GM18909 (cell line): Measurements from ENCODE around the gene CDH16.

Experiments
- ATAC-seq: cut with Tn5 transposase; IDR thresholded peaks from one replicate; pipeline ENCODE4 v1.9.1; 2021; ENCODE audit warnings: mild to moderate bottlenecking; ENCODE audit not compliant: unreplicated experiment, poor library complexity

The CDH16 gene

GRCh38 chr16:66913081-66913480 lies 5.6 kb downstream of the CDH16 start:
- ATAC-seq: no peak

- no peak for ATAC-seq
Measured at GRCh38 chr16:66911801-66912200, 6.9 kb downstream of the CDH16 start.

- no peak for ATAC-seq
Measured at GRCh38 chr16:66911112-66911511, 7.6 kb downstream of the CDH16 start.

GRCh38 chr16:66910175-66910940 lies 8.3 kb downstream of the CDH16 start:
- no peak for ATAC-seq

- no peak for ATAC-seq
Measured at GRCh38 chr16:66908762-66909559, 9.7 kb downstream of the CDH16 start.

- ATAC-seq: no peak
Measured at GRCh38 chr16:66908116-66908515, 10.6 kb downstream of the CDH16 start.

GRCh38 chr16:66906916-66907836 lies 11.5 kb downstream of the CDH16 start:
- ATAC-seq: no peak

GRCh38 chr16:66905633-66906539 lies 12.8 kb downstream of the CDH16 start:
- ATAC-seq: no peak

- ATAC-seq: no peak
Measured at GRCh38 chr16:66904846-66905632, 13.6 kb downstream of the CDH16 start.

- no peak for ATAC-seq
Measured at GRCh38 chr16:66904428-66904845, 14.2 kb downstream of the CDH16 start.

GRCh38 chr16:66903544-66904427 lies 14.9 kb downstream of the CDH16 start:
- ATAC-seq: no peak

GRCh38 chr16:66902648-66903543 lies 15.8 kb downstream of the CDH16 start:
- no peak for ATAC-seq

- ATAC-seq: no peak
Measured at GRCh38 chr16:66901626-66902025, 17.1 kb downstream of the CDH16 start.

- no peak for ATAC-seq
Measured at GRCh38 chr16:66900721-66901441, 17.8 kb downstream of the CDH16 start.

- ATAC-seq: no peak
Measured at GRCh38 chr16:66899945-66900710, 18.6 kb downstream of the CDH16 start.
